Activated CD4-positive, alpha-beta T cell treated with anti-CD3 and anti-CD28 coated beads for 36 hours (primary cell): ENCODE data around the gene DCLRE1C. TPM values are rescaled to one million over a fixed set of nuclear protein-coding genes. Genes with fewer than 3 reads are reported as not detected.
"Not testable (repeated sequence)": the region's sequence is repeated elsewhere in the genome, so short reads cannot be mapped to it uniquely, and the experiment has no call there.

ENCODE experiments used
- ATAC-seq: fragments of 200-7000 bp; cut with Tn5 transposase; one replicate; pipeline ENCODE4 v1.10.0; 2021; ENCODE audit warnings: mild to moderate bottlenecking, moderate library complexity
- CTCF ChIA-PET: fragments of 350-600 bp; sonication (Branson Sonifier 250); formaldehyde crosslinking; loops from one replicate; lab custom pipeline; 2021; ENCODE audit warnings: antibody characterized with exemption; lab: Charles Lee
- POLR2A ChIA-PET: fragments of 350-600 bp; sonication (Branson Sonifier 250); formaldehyde crosslinking; loops from one replicate; lab custom pipeline; 2021; ENCODE audit warnings: antibody characterized with exemption, inconsistent platforms; lab: Charles Lee
- DNase-seq: peaks from one replicate; pipeline ENCODE4 v3.0.0-alpha.2; 2020
- H3K27ac Mint-ChIP-seq: one replicate; pipeline ENCODE4 v1.8.0; 2021; ENCODE audit warnings: mixed read lengths
- H3K27me3 Mint-ChIP-seq: one replicate; pipeline ENCODE4 v1.8.0; 2021; ENCODE audit warnings: mixed read lengths
- H3K36me3 Mint-ChIP-seq: one replicate; pipeline ENCODE4 v1.8.0; 2021; ENCODE audit warnings: low read depth, mixed read lengths
- H3K4me1 Mint-ChIP-seq: one replicate; pipeline ENCODE4 v1.8.0; 2021; ENCODE audit warnings: mixed read lengths
- H3K4me3 Mint-ChIP-seq: one replicate; pipeline ENCODE4 v1.8.0; 2021; ENCODE audit warnings: mild to moderate bottlenecking, moderate library complexity, mixed read lengths
- H3K9me3 Mint-ChIP-seq: one replicate; pipeline ENCODE4 v1.8.0; 2021; ENCODE audit warnings: low read depth, mixed read lengths
- intact Hi-C, 2 experiments: fragments of 100-400 bp; cut with DNase I in 1 of 2; cut with micrococcal nuclease in 1 of 2; formaldehyde crosslinking; loops; one replicate each; pipeline versions ENCODE4 v1.14.2 to v1.15.1; 2022 to 2024; cut with DNase I, micrococcal nuclease
- total RNA-seq, 2 experiments: library from RNA; stranded (reverse); gene quantifications; one replicate each; pipeline ENCODE4 v1.2.3, GENCODE V29; 2021

The DCLRE1C gene
- total RNA-seq, 2 experiments from 2014 or later, result 17.9 to 30.9 TPM

DNA sequence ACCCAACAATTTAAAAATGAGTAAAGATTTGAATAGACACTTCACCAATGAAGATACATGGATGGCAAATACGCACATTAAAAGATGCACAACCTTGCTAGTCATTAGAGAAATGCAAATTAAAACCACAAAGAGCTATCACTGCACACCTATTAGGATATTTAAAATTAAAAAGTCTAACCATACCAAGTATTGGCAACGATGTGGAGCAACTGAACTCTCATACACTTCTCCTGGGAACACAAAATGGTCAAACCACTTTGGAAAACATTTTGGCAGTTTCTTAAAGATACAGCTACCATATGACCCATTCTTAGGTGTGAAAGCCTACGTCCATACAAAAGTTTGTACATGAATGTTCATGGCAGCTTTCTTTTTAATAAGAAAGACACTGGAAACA, 36.1 kb downstream of the DCLRE1C start:
- Mint-ChIP-seq H3K36me3 (peaks cover 92% of the 10 kb centered on the region), H3K4me1 (peaks cover 14% of the 10 kb centered on the region), H3K4me3 (no peak overlapping the region), H3K27ac (no peak overlapping the region), H3K27me3 (no peaks in the 10 kb centered on the region), H3K9me3 (peaks cover 13% of the 10 kb centered on the region)
- no peak for ATAC-seq
- intact Hi-C loops, result no loop called here
- CTCF ChIA-PET, result interaction anchor here (0.6 to 1.3 kb wide), 3 partner anchors 12 to 133 kb away, joined by 4 read pairs; no protein-coding TSS in a partner anchor
- no peak for DNase-seq
- POLR2A ChIA-PET, result interaction anchor here (0.6 kb wide), 2 partner anchors 90 to 187 kb away, joined by 4 to 5 read pairs; no protein-coding TSS in a partner anchor

DNA sequence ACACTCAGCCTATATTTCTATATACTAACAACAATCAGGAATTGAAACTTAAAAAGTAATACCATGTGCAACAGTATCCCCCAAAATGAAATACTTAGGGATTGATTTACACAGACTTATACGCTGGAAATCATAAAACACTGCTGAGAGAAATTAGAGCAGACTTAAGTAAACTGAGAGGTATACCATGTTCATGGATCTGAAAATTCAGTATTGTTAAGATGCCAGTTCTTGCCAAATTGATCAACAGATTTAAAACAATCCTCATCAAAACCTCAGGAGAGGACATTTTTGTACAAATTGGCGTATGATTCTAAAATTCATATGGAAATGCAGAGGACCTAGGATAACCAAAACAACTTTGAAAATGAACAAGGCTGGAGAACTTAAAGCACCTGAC, 37.3 kb downstream of the DCLRE1C start:
- ChIA-PET CTCF (no interaction called here), POLR2A (no interaction called here)
- Mint-ChIP-seq H3K36me3 (peaks cover 89% of the 10 kb centered on the region), H3K27ac (no peak overlapping the region), H3K9me3 (peaks cover 13% of the 10 kb centered on the region), H3K4me1 (peaks cover 14% of the 10 kb centered on the region), H3K4me3 (no peak overlapping the region), H3K27me3 (no peaks in the 10 kb centered on the region)
- DNase-seq, result no peak
- intact Hi-C loops, result no loop called here
- no peak for ATAC-seq

DNA sequence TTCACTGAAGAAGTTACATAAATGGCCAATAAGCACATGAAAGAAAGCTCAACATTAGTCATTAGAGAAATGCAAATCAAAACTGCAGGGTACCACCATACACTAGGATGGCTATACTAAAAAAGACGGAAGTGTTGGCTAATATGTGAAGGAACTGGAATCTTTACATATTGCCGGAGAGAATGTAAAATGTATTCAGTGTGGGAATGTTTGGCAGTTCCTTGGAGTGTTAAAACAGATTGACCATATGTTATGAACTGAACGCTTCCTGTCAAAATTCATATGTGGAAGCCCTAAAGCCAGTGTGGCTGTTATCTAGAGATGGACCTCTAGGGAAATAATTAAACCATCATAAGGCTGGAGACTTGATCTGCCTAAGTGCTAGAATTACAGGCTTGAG, 42.1 kb downstream of the DCLRE1C start:
- ATAC-seq, result no peak
- ChIA-PET POLR2A (no interaction called here), CTCF (no interaction called here)
- intact Hi-C loops, result no loop called here
- no peak for DNase-seq
- no peak overlapping the region for H3K4me3 Mint-ChIP-seq
- peaks cover 88% of the 10 kb centered on the region for H3K36me3 Mint-ChIP-seq
- H3K27ac Mint-ChIP-seq, result no peak overlapping the region
- no peaks in the 10 kb centered on the region for H3K27me3 Mint-ChIP-seq
- peaks cover 24% of the 10 kb centered on the region for H3K4me1 Mint-ChIP-seq
- H3K9me3 Mint-ChIP-seq, result peaks cover 12% of the 10 kb centered on the region

DNA sequence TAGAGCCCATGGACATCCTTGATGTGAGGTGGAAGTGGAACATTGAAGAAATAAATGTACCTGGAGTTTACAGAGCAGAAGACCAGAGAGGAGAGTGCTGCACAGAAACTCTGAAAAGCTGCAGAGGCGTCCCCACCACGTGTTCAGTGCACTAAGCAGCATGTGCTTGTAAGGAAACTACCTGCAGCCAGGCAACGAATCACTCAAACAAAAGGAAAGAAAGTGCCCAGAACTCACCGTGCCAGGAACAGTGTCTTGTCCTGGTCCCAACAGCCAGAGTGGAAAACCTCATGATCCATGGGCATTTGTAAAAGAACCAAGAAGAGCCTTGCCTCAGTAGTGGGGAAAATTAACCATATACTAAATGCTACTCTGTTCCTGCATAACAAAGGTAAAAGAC, 42.9 kb downstream of the DCLRE1C start:
- ATAC-seq (no peak), DNase-seq (no peak)
- ChIA-PET CTCF (interaction anchor here (0.7 to 1.0 kb wide), 2 partner anchors 15 to 37 kb away, joined by 3 read pairs; no protein-coding TSS in a partner anchor), POLR2A (no interaction called here)
- Mint-ChIP-seq H3K36me3 (peaks cover 84% of the 10 kb centered on the region), H3K27me3 (no peaks in the 10 kb centered on the region), H3K9me3 (peaks cover 8% of the 10 kb centered on the region), H3K4me1 (peaks cover 23% of the 10 kb centered on the region), H3K4me3 (no peak overlapping the region), H3K27ac (peak overlapping the region; percentile 28)
- intact Hi-C loops, result no loop called here

DNA sequence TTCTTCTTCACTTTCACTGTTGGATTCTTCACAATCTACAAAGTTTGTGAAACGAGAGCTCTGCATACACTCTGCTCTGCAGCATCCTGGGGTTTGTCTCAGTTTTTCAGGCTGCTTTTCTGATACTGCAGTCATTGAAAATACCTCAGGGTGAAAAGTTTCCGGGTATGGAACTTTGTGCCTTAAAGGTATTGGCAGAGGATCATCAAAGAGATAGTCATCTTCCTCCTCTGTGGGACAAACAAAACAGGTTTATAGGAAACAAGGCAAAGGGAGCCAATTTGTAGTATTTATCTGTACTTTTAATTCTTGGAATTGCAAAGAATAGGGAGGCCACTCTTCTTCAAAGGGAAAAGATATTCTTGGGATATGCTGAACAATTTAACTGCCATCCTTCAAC, 44.8 kb downstream of the DCLRE1C start:
- Mint-ChIP-seq H3K27me3 (no peaks in the 10 kb centered on the region), H3K4me3 (no peak overlapping the region), H3K9me3 (peaks cover 6% of the 10 kb centered on the region), H3K27ac (no peak overlapping the region), H3K4me1 (peaks cover 17% of the 10 kb centered on the region), H3K36me3 (peaks cover 80% of the 10 kb centered on the region)
- ChIA-PET CTCF (interaction anchor here (0.9 to 1.8 kb wide), 2 partner anchors 27 to 41 kb away, joined by 3 to 5 read pairs; no protein-coding TSS in a partner anchor), POLR2A (no interaction called here)
- no peak for DNase-seq
- ATAC-seq, result no peak
- intact Hi-C loops, result no loop called here

DNA sequence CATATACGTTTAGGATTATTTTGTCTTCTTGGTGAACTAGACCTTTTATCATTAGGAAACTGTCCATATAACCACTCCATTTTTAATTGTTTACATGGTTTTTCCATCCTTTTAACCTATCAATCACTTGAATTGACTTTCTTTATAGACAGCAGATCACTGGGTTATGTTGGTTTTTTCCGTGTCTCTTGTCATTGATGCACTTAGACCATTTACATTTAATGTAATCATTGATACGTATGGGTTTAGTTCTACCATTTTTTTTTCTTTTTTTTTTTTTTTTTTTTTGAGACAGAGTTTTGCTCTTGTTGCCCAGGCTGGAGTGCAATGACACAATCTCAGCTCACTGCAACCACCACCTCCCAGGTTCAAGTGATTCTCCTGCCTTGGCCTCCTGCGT, 46.3 kb downstream of the DCLRE1C start:
- peaks cover 70% of the 10 kb centered on the region for H3K36me3 Mint-ChIP-seq
- peaks cover 17% of the 10 kb centered on the region for H3K4me1 Mint-ChIP-seq
- H3K27me3 Mint-ChIP-seq, POLR2A ChIA-PET, CTCF ChIA-PET, H3K4me3 Mint-ChIP-seq, H3K27ac Mint-ChIP-seq, DNase-seq, intact Hi-C loops, ATAC-seq, H3K9me3 Mint-ChIP-seq: not testable (repeated sequence)

DNA sequence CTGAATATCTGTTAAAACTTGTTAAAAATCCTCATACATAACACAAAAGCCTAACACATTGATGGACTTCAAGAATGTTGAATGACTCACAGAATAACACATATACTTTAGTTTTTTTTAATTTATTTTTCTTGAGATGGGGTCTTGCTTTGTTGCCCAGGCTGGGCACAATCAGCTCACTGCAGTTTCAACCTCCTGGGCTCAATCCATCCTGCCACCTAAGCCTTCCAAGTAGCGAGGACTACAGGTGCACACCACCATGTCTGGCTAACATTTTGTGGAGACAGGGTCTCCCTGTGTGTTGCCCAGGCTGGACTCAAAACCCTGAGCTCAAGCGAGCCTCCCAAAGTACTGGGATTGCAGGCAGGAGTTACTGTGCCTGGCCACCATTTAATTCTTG, 47.1 kb downstream of the DCLRE1C start:
- Mint-ChIP-seq H3K27ac (no peak overlapping the region), H3K27me3 (no peaks in the 10 kb centered on the region), H3K4me3 (no peak overlapping the region), H3K9me3 (peaks cover 6% of the 10 kb centered on the region), H3K4me1 (peaks cover 17% of the 10 kb centered on the region), H3K36me3 (peaks cover 65% of the 10 kb centered on the region)
- CTCF ChIA-PET, result no interaction called here
- intact Hi-C loops, result no loop called here
- ATAC-seq, result no peak
- POLR2A ChIA-PET, result no interaction called here
- DNase-seq, result no peak

DNA sequence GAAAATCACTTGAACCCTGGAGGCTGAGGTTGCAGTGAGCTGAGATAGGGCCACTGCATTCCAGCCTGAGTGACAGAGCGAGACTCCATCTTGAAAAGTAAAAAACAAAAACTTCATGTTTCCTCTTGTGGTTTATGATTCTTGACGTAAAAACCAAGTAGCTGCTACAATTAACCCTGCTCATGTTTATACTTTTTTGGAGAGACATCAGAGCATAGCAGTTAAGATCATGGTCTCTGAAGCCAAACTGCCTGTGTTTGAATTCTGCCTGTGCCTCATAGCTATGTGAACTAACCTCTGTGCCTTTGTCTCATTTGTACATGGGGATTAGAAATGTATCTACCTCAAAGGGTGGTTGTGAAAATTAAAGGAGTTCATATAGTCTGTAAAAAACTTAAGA, 48.0 kb downstream of the DCLRE1C start:
- ATAC-seq (no peak), DNase-seq (no peak)
- Mint-ChIP-seq H3K27me3 (no peaks in the 10 kb centered on the region), H3K9me3 (peaks cover 6% of the 10 kb centered on the region), H3K4me1 (peaks cover 13% of the 10 kb centered on the region), H3K27ac (peak overlapping the region; percentile 10), H3K36me3 (peaks cover 58% of the 10 kb centered on the region), H3K4me3 (no peak overlapping the region)
- ChIA-PET CTCF (interaction anchor here (0.5 to 1.9 kb wide), 5 partner anchors 12 to 371 kb away, joined by 3 to 7 read pairs (median 4); no protein-coding TSS in a partner anchor), POLR2A (interaction anchor here (0.6 kb wide), 1 partner anchor 23 kb away, joined by 4 read pairs; no protein-coding TSS in a partner anchor)
- intact Hi-C loops, result no loop called here

DNA sequence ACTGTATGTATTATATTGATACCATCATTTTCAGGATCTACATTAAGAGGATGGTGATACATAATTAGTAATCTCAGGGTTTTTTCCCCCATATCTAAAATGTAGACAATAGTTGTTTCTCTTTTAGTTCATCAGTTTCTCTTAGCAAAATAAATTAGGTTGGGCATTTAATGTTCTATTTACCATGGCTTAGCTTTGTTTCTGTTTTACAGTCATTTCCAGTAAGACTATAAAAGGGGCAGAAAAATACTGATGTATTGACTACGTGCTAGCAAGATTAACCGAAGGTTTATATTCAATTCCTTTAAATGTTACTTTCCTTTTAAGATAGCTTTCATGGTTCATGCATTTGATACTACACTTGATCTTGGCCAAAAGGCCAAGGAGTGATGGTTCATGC, 49.0 kb downstream of the DCLRE1C start:
- peaks cover 9% of the 10 kb centered on the region for H3K4me1 Mint-ChIP-seq
- H3K4me3 Mint-ChIP-seq, result no peak overlapping the region
- H3K27me3 Mint-ChIP-seq, result no peaks in the 10 kb centered on the region
- CTCF ChIA-PET, result interaction anchor here (0.8 to 1.9 kb wide), 7 partner anchors 9 to 67 kb away, joined by 3 to 7 read pairs (median 3); partner anchors contain the start of gene SUV39H2
- H3K36me3 Mint-ChIP-seq, result peaks cover 49% of the 10 kb centered on the region
- H3K9me3 Mint-ChIP-seq, result peaks cover 6% of the 10 kb centered on the region
- POLR2A ChIA-PET, result no interaction called here
- intact Hi-C loops, result no loop called here
- ATAC-seq, result no peak
- DNase-seq, result no peak
- H3K27ac Mint-ChIP-seq, result peak overlapping the region; percentile 72

DNA sequence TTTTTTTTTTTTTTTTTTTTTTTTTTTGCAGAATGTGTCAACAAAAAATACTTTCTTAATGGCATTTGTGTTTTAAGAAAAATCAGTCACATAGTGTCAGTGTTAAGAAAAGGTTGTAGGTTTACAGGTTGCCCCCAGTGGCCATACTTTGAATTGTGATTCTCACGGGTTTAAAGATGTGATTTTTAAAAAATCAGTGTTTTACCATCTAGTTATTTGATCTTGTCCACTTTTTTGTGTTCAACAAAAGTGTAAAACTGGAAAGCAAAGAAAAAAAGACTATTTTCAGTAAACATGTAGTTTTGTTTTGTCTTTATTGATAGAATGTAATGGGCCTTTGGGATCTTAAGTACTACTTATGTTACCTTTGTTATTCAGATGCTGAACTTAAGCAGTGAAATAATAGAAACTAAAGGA, 49.6 kb downstream of the DCLRE1C start:
- DNase-seq (peak; percentile 41), ATAC-seq (peak; percentile 68)
- Mint-ChIP-seq H3K4me3 (no peak overlapping the region), H3K36me3 (peaks cover 44% of the 10 kb centered on the region), H3K27ac (no peak overlapping the region), H3K4me1 (peaks cover 9% of the 10 kb centered on the region), H3K27me3 (no peaks in the 10 kb centered on the region), H3K9me3 (peaks cover 6% of the 10 kb centered on the region)
- intact Hi-C loops, result no loop called here
- ChIA-PET POLR2A (no interaction called here), CTCF (interaction anchor here (0.8 to 1.9 kb wide), 7 partner anchors 8 to 68 kb away, joined by 3 to 7 read pairs (median 3); partner anchors contain the start of gene SUV39H2)

DNA sequence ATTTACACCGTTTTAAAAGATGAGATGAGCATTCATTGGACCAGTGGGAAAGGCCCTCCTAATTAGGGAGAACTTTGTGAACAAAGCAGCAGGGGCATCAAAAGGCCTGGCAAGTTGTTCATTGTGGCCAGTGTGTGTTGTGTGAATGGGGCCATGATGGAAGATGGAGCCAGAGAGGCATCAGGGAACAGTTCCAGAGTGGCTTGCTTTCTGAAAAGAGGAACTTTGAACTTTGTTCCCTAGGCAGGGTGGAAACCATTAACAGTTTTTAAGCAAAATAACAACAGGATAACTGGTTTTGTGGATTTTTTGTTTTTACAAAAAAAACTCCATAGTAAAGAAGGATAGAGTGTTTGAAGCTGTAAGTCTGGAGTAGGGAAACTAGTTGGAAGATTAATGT, 62.7 kb downstream of the DCLRE1C start:
- CTCF ChIA-PET, result no interaction called here
- ATAC-seq, result no peak
- H3K27me3 Mint-ChIP-seq, result no peaks in the 10 kb centered on the region
- no peak for DNase-seq
- H3K36me3 Mint-ChIP-seq, result peaks cover 8% of the 10 kb centered on the region
- H3K4me1 Mint-ChIP-seq, result peaks cover 9% of the 10 kb centered on the region
- POLR2A ChIA-PET, result no interaction called here
- H3K27ac Mint-ChIP-seq, result no peak overlapping the region
- H3K9me3 Mint-ChIP-seq, result no peaks in the 10 kb centered on the region
- no peak overlapping the region for H3K4me3 Mint-ChIP-seq
- intact Hi-C loops, result no loop called here

DNA sequence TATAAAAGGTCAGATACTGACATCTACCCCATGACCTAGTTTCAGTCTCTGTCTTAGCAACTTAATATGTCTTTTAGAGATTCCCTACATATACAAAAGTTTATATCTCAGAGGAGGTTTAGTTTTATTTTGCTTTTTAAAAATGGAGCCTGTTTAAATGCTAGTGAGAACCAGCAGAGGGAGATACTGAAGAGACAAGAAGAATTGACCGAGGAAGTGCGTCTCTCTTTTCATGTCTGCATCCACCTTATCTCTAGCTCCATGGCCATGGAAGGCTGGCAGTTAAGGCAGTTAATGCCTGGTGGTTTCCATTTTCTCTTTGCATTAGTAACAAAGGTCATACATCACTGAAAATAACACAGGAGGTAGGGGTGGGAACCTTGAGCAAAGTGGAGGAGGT, 64.6 kb downstream of the DCLRE1C start:
- peaks cover 6% of the 10 kb centered on the region for H3K36me3 Mint-ChIP-seq
- H3K27ac Mint-ChIP-seq, result no peak overlapping the region
- intact Hi-C loops, result loop anchor here in 1 of 2 experiments (10.0 kb wide), 1 partner anchor 505 kb away; no protein-coding TSS in a partner anchor
- H3K27me3 Mint-ChIP-seq, result no peaks in the 10 kb centered on the region
- peaks cover 7% of the 10 kb centered on the region for H3K4me1 Mint-ChIP-seq
- H3K4me3 Mint-ChIP-seq, result no peak overlapping the region
- ChIA-PET CTCF (interaction anchor here (0.7 to 2.0 kb wide), 7 partner anchors 9 to 218 kb away, joined by 3 to 8 read pairs (median 3); no protein-coding TSS in a partner anchor), POLR2A (no interaction called here)
- DNase-seq (no peak), ATAC-seq (peak; percentile 36)
- H3K9me3 Mint-ChIP-seq, result no peaks in the 10 kb centered on the region
